Fibroblast of skin of scalp (primary cell): ENCODE results near the gene DNAJB4.
"Not testable (repeated sequence)": the region's sequence is repeated elsewhere in the genome, so short reads cannot be mapped to it uniquely, and the experiment has no call there.

ENCODE experiments used
- DNase-seq: peaks from one replicate; pipeline ENCODE4 v3.0.0-alpha.2; 2013

DNAJB4 gene

GRCh38 chr1:77991638-77992037, 13.1 kb upstream of the DNAJB4 start:
- no peak for DNase-seq

- DNase-seq, result no peak
Observed at GRCh38 chr1:77994117-77994705, 10.5 kb upstream of the DNAJB4 start.

- no peak for DNase-seq
Observed at GRCh38 chr1:77996734-77997133, 8.0 kb upstream of the DNAJB4 start.

- not testable (repeated sequence) for DNase-seq
Observed at GRCh38 chr1:78000536-78000935, 4.2 kb upstream of the DNAJB4 start.

- peak; percentile 14 for DNase-seq
Observed at GRCh38 chr1:78003070-78003746, 1.5 kb upstream of the DNAJB4 start.

- DNase-seq, result peak; percentile 89
Observed at GRCh38 chr1:78003882-78004718, 639 bp upstream of the DNAJB4 start.

- DNase-seq, result no peak
Observed at GRCh38 chr1:78005448-78005722, 646 bp downstream of the DNAJB4 start.

- peak; percentile 95 for DNase-seq
Observed at GRCh38 chr1:78005755-78006154, 1.0 kb downstream of the DNAJB4 start.

- no peak for DNase-seq
Observed at GRCh38 chr1:78006521-78006920, 1.8 kb downstream of the DNAJB4 start.

GRCh38 chr1:78007677-78008341, 3.1 kb downstream of the DNAJB4 start:
- no peak for DNase-seq

- DNase-seq, result no peak
Observed at GRCh38 chr1:78009276-78009675, 4.5 kb downstream of the DNAJB4 start.

- peak; percentile 23 for DNase-seq
Observed at GRCh38 chr1:78009836-78010235, 5.1 kb downstream of the DNAJB4 start.

GRCh38 chr1:78011050-78011449, 6.3 kb downstream of the DNAJB4 start:
- no peak for DNase-seq

GRCh38 chr1:78015148-78015547, 10.4 kb downstream of the DNAJB4 start:
- DNase-seq, result no peak

- DNase-seq, result no peak
Observed at GRCh38 chr1:78019024-78019423, 14.3 kb downstream of the DNAJB4 start.

- DNase-seq, result not testable (repeated sequence)
Observed at GRCh38 chr1:78021134-78021533, 16.4 kb downstream of the DNAJB4 start.

GRCh38 chr1:78029793-78030192, 25.1 kb downstream of the DNAJB4 start:
- DNase-seq, result no peak

GRCh38 chr1:78032996-78033796, 28.5 kb downstream of the DNAJB4 start:
- DNase-seq, result no peak

- DNase-seq, result no peak
Observed at GRCh38 chr1:78033797-78034172, 29.0 kb downstream of the DNAJB4 start.

- no peak for DNase-seq
Observed at GRCh38 chr1:78035121-78035520, 30.4 kb downstream of the DNAJB4 start.

GRCh38 chr1:78036450-78036849, 31.7 kb downstream of the DNAJB4 start:
- no peak for DNase-seq

GRCh38 chr1:78038071-78038470, 33.3 kb downstream of the DNAJB4 start:
- DNase-seq, result no peak
